Measurements from ENCODE around the gene ADCY9.
"Not testable (repeated sequence)": the region's sequence is repeated elsewhere in the genome, so short reads cannot be mapped to it uniquely, and the experiment has no call there.

The ADCY9 gene

DNA sequence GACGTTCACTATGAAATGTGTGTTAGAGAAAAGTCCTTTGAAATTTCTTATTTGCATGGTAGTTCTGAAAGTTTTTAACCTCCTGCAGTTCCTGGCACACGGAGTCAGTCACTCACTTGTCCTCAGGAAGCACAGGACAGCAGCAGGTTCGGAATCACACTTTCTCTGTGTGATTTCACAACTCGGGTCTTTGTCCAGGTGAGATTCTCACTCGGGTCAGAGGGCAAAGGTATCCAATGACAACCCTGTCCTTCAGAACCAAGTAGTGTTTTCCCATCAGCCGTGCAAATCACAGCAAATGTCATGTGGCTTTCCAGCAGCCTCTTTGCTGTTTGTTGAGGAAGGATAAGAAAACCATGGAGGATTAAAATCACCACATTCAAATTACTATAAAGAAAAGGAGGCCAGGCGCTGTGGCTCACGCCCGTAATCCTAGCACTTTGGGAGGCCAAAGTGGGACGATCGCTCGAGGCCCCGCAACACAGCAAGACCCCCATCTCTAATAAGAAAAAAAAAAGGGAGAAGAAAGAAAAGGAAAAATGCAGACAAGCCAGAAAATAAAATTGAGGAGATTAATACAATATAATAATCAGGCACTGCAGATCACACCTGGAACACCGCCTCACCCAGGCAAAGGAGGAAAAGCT, 22.0 kb downstream of the ADCY9 start:
- no peak for DNase-seq (ENCODE audit: low read depth in 2 of 3, low spot score in 1 of 3)

DNA sequence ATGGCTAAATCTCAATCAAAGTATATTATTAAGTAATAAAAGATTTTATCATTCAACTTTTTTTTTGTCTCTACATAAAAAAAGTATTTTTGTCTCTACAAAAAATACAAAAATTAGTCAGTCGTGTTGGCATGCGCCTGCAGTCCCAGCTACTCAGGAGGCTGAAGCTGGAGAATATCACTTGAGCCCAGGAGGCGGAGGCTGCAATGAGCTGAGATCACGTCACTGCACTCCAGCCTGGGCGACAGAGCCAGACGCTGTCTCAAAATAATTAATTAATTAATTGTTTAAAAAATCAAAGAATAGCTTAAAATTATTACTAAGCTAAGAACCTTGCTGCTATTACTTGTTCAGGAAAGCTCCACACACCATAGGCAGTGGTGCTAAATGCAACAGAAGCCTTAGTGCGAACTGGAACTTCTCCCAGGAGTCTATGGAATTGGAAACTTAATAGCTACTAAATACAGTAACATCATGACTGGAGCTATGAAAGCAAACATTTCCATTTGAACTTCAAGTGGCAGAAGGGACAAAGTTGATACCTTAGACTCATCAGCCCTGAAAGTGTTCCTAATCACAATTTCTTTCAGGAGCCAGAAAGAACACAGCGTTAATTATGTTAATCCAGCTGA, 22.6 kb downstream of the ADCY9 start:
- no peak for DNase-seq (ENCODE audit: low read depth in 2 of 3, low spot score in 1 of 3)

DNA sequence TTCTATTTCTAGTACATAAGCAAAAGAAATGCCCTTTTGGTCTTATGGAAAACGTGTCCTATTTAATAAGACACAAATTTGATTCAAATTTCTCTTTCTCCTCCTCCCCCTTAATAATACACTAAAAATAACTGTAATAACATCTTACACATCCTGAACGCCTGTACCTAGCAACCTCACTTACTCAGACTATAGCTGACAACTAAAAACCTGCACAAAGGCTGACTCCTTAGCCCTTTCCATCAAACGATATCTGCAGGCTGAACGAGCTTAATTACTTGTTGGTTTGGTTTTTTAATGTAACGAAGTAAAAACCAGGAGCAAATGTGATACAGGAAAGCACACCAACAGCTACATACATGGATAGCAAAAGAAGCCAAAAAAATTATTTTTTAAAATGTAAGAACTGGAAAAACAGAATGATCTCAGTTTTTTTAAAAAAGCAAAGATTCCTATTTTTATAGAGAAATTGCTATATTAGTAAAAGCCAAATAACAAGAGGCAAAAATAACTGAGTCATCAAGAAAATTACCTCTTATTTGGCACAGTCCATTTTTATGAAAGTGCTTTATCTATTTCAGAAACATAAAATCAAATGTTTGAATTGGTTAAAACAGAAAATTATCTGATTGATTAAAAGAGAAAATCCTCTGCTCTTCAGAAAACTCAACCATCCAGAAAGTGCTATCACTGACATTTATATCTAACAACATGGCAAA, 23.5 kb downstream of the ADCY9 start:
- no peak for DNase-seq (ENCODE audit: low read depth in 2 of 3, low spot score in 1 of 3)

DNA sequence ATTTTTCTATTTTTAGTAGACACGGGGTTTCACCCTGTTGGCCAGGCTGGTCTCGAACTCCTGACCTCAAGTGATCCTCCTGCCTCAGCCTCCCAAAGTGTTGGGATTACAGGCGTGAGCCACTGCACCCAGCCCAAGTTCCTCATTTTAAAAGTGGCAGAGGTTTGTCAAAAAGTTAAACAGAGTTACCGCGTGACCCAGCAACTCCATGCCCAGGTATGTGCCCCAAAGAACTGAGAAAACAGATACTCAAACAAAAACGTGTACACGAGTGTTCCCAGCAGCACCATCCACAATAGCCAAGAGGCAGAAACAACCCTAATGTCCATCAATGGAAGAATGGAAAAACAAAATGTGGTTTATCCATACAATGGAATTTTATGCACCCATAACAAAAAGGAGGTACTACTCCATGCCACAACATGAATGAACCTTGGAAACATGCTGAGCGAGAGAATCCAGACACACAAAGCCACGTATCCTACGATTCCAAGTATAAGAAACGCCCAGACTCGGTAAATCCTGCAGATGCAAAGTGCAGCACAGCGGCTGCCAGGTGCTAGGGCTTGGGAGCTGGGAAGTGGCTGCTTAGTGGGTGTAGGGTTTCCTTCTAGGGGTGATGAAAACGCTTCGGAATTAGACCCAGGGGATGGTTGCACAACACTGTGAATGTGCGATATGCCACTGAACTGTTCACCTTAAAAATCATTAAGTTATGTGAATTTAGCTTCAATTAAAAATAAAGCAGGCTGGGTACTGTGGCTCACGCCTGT, 24.8 kb downstream of the ADCY9 start:
- no peak for DNase-seq (ENCODE audit: low read depth in 2 of 3, low spot score in 1 of 3)

DNA sequence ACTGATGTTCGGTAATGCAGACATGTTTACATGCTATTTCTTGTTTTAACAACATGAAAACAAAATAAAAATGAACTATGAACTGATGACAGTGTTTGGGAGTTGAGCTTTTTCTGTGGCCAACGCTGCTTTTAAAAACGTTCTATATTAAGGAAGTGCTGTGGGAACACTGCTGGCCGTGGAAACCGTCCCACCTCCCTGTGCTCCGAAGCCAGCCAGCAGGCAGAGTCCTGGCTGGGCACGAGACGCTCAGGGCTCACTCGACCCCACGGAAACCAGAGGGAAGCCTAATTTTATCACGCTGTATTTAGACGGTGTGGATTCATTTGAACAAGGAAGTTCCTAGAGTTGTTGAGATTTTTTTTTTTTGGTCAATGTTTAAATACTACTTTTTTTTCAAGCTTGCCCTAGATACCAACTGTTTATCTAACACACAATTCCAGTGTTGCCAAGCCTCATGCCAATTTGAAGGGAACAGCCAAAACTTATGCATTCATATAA, 25.8 kb downstream of the ADCY9 start:
- DNase-seq (ENCODE audit: low read depth in 2 of 3, low spot score in 1 of 3), result no peak

DNA sequence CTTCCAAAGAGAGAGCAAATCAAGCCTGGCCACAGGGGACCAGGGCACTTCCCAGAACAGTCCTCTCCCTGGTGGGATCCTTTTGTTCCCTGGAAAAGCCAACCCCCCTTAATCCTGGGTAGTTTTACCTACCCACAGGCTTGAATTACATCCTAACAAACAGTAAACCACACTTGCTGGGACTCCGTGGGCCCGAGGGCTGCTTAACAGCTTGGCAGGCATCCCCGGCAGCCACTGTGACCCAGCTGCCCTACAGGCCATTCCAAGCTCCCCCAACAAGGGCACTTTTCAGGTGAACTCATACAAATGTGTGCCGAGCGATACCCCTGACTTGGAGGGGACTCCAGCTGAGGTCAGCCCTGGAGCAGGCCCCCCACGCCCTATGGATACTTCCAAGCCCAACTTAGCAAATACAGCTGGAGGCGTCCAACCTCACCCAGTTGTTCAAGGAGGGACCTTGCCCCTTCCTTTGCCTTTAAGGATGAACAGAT, 26.4 kb downstream of the ADCY9 start:
- no peak for DNase-seq (ENCODE audit: low read depth in 2 of 3, low spot score in 1 of 3)

DNA sequence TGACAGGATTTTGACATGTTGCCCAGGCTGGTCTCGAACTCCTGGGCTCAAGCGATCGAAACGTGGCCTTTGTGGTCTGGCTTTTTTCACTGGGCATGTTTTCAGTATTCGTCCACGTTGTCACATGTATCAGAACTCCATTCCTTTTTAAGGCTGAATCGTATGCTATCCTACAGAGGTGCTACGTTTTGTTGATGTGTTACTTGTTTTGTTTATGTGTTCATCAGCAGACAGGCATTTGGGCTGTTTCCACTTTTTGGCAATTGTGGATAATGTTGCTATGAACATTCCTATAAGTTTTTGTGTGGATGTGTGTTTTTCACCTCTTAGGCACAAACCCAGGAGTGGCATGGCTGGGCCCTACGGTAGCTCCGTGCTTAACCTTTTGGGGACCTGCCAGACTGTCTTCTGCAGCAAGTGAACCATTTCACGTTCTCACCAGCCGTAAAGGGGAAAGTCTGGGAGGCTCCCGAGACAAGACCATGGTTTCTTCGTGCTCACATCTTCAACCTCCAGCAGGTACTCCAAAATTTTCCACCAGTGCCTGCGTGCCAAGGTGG, 26.9 kb downstream of the ADCY9 start:
- DNase-seq (ENCODE audit: low read depth in 2 of 3, low spot score in 1 of 3), result no peak

DNA sequence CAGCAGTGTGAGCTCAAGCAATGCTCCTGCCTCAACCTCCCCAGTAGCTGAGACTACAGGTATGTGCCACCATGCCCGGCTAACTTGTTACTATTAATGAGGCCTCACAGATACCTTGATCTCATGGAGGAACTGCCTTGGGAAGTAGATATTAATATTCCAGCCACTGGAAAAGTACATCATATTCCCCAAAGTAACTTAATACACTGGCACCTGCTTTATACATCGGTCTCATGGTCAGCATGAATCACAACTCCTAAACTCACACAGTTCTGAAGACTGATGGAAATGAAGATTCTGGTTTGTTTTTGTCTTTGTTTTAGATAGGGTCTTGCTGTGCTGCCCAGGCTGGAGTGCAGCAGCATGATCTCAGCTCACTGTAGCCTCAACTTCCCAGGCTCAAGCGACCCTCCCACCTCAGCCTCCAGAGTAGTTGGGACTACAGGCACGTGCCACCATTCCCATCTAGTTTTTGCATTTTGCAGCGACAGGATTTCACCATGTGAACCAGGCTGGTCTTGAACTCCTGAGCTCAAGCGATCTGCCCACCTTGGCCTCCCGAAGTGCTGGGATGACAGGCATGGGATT, 28.2 kb downstream of the ADCY9 start:
- DNase-seq (ENCODE audit: low read depth in 2 of 3, low spot score in 1 of 3), result no peak

DNA sequence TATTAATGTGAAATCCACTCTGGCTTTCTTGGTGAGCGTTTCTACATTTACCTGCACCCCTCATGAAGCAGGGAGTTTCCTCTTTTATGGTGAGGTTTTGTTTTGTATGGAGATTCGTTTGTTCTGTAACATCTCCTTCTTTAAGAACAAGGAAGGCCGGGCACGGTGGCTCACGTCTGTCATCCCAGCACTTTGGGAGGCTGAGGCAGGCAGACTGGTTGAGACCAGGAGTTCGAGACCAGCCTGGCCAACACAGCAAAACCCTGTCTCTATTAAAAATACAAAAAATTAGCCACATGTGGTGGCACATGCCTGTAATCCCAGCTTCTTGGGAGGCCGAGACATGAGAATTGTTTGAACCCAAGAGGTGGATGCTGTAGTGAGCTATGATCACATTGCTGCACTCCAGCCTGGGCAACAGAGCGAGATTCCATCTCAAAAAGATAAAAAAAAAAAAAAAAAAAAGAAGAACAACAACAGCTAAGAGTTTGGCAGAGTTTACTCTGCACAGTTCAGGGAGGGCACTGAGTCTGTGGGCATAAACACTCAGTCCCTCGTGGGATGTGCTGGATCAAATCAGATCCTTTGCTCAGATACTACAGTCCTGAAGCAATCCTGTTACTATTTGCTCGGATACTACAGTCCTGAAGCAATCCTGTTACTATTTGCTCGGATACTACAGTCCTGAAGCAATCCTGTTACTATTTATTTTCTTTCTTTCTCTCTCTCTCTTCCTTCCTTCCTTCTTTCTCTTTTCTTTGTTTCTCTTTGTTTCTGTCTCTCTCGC, 28.9 kb downstream of the ADCY9 start:
- no peak for DNase-seq (ENCODE audit: low read depth in 2 of 3, low spot score in 1 of 3)

DNA sequence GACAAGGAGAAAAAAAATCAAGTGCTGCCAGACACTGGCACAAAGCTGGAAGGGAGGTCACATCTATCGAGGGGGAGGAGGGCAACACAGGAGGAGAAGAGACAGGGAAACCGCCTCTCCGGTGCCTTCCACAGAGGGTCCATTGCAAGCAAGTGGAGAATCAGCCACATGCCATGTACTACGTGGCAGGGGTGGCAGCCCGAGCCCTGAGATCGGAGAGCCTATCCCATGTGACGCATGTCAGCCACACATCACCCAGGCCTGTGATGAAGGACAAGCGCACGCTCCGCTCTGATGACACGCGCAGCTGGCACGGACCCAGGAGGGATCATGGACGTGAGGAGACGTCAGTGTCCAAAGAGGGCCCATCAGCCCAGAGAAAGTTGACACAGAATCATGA, 30.1 kb downstream of the ADCY9 start:
- no peak for DNase-seq (ENCODE audit: low read depth in 2 of 3, low spot score in 1 of 3)

DNA sequence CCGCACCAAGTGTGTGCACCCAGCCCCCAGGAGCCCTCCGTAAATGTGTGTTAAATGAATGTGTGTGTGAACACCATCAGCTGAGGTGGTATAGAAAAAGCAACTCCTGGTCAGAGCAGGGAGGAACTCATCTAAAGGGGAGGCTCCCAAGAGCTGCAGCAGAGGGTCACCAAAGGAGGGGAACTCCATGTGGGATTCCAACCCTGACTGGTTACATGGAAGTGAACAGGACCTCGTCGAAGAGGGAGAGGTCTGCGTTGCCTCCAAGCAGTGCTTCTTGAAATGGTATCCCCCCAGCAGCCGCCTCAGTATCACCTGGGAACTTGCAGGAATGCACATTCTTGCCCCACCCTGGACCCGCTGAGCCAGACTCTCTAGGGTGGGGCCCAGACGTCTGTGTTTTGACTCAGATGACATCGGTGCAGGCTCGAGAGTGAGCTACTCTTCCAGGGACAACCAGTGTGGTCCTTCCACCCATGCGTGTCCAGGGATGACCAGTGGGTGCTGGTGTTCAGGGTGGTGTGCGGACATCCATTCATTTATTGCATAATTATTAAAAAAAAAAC, 30.8 kb downstream of the ADCY9 start:
- no peak for DNase-seq (ENCODE audit: low read depth in 2 of 3, low spot score in 1 of 3)

DNA sequence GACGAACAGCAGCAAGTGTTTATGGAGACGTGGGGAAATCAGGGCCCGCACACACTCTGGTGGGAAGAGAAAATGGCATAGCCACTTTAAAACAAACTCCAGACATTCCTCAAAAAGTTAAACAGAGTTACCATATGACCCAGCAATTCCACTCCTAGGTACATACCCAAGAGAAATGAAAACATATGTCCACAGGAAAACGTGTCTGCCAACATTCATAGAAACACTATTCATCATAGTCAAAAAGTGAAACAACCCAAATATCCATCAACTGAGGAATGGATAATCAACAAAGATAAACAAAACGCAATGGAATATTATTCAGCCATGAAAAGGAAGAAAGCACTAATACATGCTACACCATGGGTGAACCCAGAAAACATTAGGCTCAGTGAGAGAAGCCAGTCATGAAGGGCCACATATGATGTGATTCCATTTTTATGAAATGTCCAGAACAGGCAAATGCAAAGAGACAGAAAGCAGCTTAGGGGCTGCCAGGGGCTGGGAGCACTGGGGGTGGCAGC, 32.8 kb downstream of the ADCY9 start:
- no peak for DNase-seq (ENCODE audit: low read depth in 2 of 3, low spot score in 1 of 3)

DNA sequence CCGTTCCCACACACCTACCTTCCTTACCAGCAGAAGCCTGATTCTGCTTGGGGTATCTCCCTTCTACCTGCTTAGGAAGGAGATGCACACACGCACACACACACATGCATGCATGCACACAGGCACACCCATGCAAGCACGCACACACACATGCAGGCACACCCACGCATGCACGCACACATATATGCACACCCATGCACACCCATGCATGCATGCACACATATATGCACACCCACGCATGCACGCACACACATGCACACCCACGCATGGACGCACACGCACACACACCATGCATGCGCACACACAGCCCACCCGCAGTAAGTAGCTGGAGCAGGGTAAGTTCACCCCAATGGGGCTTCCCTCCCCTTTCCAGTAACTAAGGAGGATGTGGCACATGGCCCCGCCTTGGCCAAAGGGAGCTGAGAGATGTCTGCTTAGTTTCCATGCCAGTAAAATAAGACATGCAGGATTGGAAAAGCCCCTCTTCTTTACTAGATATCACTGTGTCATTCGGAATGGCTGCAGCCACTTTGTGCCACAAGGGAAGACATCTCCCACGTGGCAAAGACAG, 33.7 kb downstream of the ADCY9 start:
- DNase-seq (ENCODE audit: low read depth in 2 of 3, low spot score in 1 of 3), result no peak

DNA sequence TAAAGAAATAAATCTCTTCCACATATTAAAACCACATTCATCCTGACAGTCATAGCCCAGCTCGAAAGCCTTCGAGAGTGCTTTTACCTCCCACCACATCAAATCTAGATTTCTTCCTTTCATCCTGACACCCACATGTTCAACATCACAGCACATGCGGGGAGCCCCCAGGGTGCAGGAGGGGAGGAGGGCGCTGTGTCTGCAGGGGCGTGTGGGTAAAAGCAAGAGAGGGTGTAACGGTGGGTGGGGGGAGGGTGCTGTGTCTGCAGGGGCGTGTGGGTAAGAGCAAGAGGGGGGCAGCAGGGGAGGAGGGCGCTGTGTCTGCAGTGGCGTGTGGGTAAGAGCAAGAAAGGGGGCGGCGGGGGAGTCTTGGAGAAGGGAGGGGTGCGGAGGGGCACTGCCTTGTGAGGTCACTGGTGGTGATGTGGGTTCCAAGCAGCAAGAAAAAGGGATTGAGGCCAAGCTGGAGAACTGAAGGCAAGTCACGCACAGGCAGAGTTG, 34.7 kb downstream of the ADCY9 start:
- DNase-seq (ENCODE audit: low read depth in 2 of 3, low spot score in 1 of 3), result peak in 2 of 3 donors; percentile 15 to 16

DNA sequence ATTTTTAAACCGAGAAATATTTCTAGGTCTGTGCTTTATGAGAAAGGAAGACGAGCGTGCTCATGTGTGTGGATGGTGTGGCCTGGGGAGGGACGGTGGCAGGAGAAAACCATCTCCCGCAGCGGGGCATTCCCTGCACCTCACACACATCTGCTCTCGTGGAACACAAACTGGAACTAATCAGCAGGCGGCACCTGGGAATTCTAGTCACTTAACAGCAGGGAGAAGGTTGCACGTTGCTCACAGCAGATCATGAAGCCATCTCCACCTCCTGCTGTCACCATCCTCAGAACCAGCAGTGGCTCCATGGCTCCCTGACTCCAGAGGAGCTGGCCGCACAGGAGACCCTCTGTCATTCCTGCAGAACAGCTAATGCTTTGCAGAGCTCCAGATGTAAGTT, 35.2 kb downstream of the ADCY9 start:
- no peak for DNase-seq (ENCODE audit: low read depth in 2 of 3, low spot score in 1 of 3)

DNA sequence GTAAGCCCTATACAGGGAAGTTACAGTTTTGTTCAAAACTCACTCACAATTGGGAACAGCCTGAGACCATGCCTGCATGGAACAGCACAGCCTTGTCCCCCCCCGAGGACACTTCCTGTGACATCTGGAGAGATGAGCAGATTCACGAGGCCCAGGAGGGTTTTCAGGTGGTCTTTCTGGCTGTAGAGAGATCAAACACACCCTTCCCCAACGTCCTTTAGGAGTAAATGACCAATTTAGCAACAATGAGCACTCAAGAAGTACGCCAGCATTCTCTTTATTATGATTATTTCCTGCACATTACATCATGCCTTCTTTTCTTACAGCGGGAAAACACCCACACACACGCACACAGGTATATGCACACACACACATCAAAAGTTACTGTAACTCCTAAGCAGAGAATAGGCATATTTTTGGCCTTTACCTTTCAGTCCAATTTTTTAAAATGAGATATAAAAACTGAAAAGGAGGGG, 39.0 kb downstream of the ADCY9 start:
- no peak for DNase-seq (ENCODE audit: low read depth in 2 of 3, low spot score in 1 of 3)

DNA sequence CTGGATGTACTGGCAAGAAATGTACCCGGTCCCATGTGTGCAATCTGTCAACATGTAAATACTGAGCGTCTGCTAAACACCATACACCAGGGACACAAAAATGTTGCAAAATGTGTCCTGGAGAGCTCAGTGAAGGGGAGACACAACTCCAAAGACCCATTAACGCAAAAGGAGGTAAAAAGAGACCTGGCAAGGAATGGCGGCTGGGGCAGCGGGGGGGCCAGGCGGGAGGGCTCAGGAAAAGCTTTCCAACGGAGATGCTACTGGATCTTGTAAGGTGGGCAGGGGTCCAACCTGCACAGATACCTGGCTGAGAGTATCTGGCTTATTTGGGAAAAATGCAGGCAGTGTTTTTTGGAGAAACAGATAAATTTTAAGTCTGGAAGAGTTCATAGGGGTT, 40.7 kb downstream of the ADCY9 start:
- no peak for DNase-seq (ENCODE audit: low read depth in 2 of 3, low spot score in 1 of 3)

DNA sequence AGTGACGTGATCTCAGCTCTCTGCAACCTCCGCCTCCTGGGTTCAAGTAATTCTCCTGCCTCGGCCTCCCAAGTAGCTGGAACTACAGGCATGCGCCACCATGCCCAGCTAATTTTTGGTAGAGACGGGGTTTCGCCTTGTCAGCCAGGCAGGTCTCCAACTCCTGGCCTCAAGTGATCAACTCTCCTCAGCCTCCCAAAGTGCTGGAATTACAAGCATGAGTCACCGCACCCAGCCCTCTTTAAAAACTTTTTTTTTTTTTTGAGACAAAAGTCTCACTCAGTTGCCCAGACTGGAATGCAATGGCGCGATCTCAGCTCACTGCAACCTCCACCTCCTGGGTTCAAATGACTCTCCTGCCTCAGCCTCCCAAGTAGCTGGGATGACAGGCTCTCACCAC, 43.1 kb downstream of the ADCY9 start:
- not testable (repeated sequence) for DNase-seq (ENCODE audit: low read depth in 2 of 3, low spot score in 1 of 3)

Data from stimulated activated CD4-positive, alpha-beta T cell treated with anti-CD3 and anti-CD28 coated beads, Interleukin-12 subunit alpha, Interleukin-12 subunit beta, amount 100 ng/mL, for 48 hours (primary cell).